HCT116 (cell line): ENCODE measurements around the gene ACADSB. TPM values are rescaled to one million over a fixed set of nuclear protein-coding genes. Genes with fewer than 3 reads are reported as not detected.

Experiments used
- ATAC-seq: fragments of 200-7000 bp; cut with Tn5 transposase; 2 replicates; pipeline ENCODE4 v1.9.1; 2020; ENCODE audit warnings: mild to moderate bottlenecking, moderate library complexity
- BruUV-seq: library from RNA; stranded (reverse); fragments of 400-500 nt; replicated peaks from 2 replicates; lab custom pipeline; 2021; lab: Mats Ljungman, UMichigan
- CTCF ChIA-PET: fragments of 300-600 bp; sonication (Branson Sonifier 250); formaldehyde crosslinking; loops from one replicate; lab custom pipeline; 2021; ENCODE audit warnings: antibody characterized with exemption; lab: Charles Lee
- POLR2A ChIA-PET: fragments of 300-600, 350-600 bp; sonication (Branson Sonifier 250); formaldehyde crosslinking; loops from one replicate; lab custom pipeline; 2021; ENCODE audit warnings: antibody characterized with exemption; lab: Charles Lee
- RAD21 ChIA-PET, 2 experiments: fragments of 300-600 bp; sonication (Branson Sonifier 250); formaldehyde crosslinking; loops; one replicate each; lab custom pipeline; 2023; ENCODE audit warnings: low total read pairs in 2 of 2; ENCODE audit not compliant: uncharacterized antibody in 2 of 2, unreplicated experiment in 2 of 2, low non-redundant PET in 1 of 2; lab: Charles Lee
- DNase-seq: peaks from one replicate; pipeline ENCODE4 v3.0.0-alpha.2; 2010; ENCODE audit warnings: low read depth, low spot score
- H2AFZ ChIP-seq: fragments of 200-600 bp; shearing (Covaris generic), sonication (generic); 2 replicates; pipeline ENCODE4 v1.6.1; 2017; ENCODE audit warnings: low read depth, mixed run types, mixed read lengths, antibody characterized with exemption, low read length; ENCODE audit not compliant: poor library complexity, severe bottlenecking
- H3K27ac ChIP-seq: 2 replicates; pipeline ENCODE4 v1.5.1; 2012; ENCODE audit warnings: low read depth, low read length
- H3K27me3 ChIP-seq: fragments of 200-600 bp; sonication (generic); 2 replicates; pipeline ENCODE4 v1.6.1; 2016; ENCODE audit warnings: mixed run types, low read length, mixed read lengths; ENCODE audit not compliant: insufficient read depth
- H3K36me3 ChIP-seq, 2 experiments: fragments of 200-500 bp in 1 of 2; fragments of 200-600 bp in 1 of 2; sonication (Bioruptor generic) in 1 of 2; sonication (generic) in 1 of 2; 2 replicates each; pipeline versions ENCODE4 v1.5.1 to v1.6.1; 2014 to 2016; ENCODE audit warnings: low read length in 2 of 2, inconsistent platforms in 1 of 2, mixed read lengths in 1 of 2, mixed run types in 1 of 2; ENCODE audit not compliant: insufficient read depth in 2 of 2, control insufficient read depth in 1 of 2
- H3K4me1 ChIP-seq, 2 experiments: fragments of 200-600 bp in 1 of 2; sonication (generic) in 1 of 2; 2 replicates each; pipeline versions ENCODE4 v1.5.1 to v1.6.1; 2012 to 2017; ENCODE audit warnings: low read length in 2 of 2, inconsistent platforms in 1 of 2, mild to moderate bottlenecking in 1 of 2, mixed read lengths in 1 of 2, mixed run types in 1 of 2, moderate library complexity in 1 of 2; ENCODE audit not compliant: insufficient read depth in 2 of 2, control insufficient read depth in 1 of 2
- H3K4me2 ChIP-seq: fragments of 200-600 bp; sonication (generic); 2 replicates; pipeline ENCODE4 v1.6.1; 2017; ENCODE audit warnings: mixed run types, low read length, mixed read lengths
- H3K4me3 ChIP-seq, 2 experiments: fragments of 200-600 bp in 1 of 2; sonication (generic) in 1 of 2; replicated peaks in 1 of 2; 2 replicates each; pipeline ENCODE4 v1.5.1; 2011 to 2016; ENCODE audit warnings: low read length in 2 of 2, control low read depth in 1 of 2, low read depth in 1 of 2, mild to moderate bottlenecking in 1 of 2, mixed read lengths in 1 of 2, mixed run types in 1 of 2
- H3K79me2 ChIP-seq: fragments of 200-600 bp; sonication (generic); 2 replicates; pipeline ENCODE4 v1.6.1; 2017; ENCODE audit warnings: mild to moderate bottlenecking, mixed run types, low read length, moderate library complexity, mixed read lengths; ENCODE audit not compliant: insufficient read depth
- H3K9ac ChIP-seq: fragments of 200-600 bp; sonication (generic); 2 replicates; pipeline ENCODE4 v1.6.1; 2016; ENCODE audit warnings: low read length, mixed read lengths
- H3K9me2 ChIP-seq: fragments of 200-600 bp; sonication (generic), shearing (Covaris generic); 2 replicates; pipeline ENCODE4 v1.6.1; 2017; ENCODE audit warnings: mixed run types, mild to moderate bottlenecking, moderate library complexity; ENCODE audit not compliant: insufficient read depth
- H3K9me3 ChIP-seq, 2 experiments: fragments of 200-500 bp in 1 of 2; fragments of 200-600 bp in 1 of 2; sonication (Bioruptor generic) in 1 of 2; sonication (generic) in 1 of 2; 2 replicates each; pipeline ENCODE4 v1.6.1; 2014 to 2017; ENCODE audit warnings: low read length in 2 of 2, mixed read lengths in 2 of 2, inconsistent platforms in 1 of 2, low read depth in 1 of 2, mild to moderate bottlenecking in 1 of 2, mixed run types in 1 of 2, moderate library complexity in 1 of 2; ENCODE audit not compliant: control insufficient read depth in 1 of 2, insufficient read depth in 1 of 2
- H4K20me1 ChIP-seq: fragments of 200-600 bp; sonication (generic), shearing (Covaris generic); 2 replicates; pipeline ENCODE4 v1.6.1; 2017; ENCODE audit warnings: mixed run types, mild to moderate bottlenecking, moderate library complexity; ENCODE audit not compliant: insufficient read depth
- ELF1 ChIP-seq: IDR thresholded peaks from 2 replicates; pipeline ENCODE4 v1.6.1; 2012; ENCODE audit warnings: low read depth, borderline replicate concordance
- EZH2 ChIP-seq: fragments of 200-600 bp; sonication (generic); IDR thresholded peaks from 2 replicates; pipeline ENCODE4 v1.6.1; 2017; ENCODE audit warnings: antibody characterized with exemption, mixed run types
- JUND ChIP-seq: IDR thresholded peaks from 2 replicates; pipeline ENCODE4 v1.6.1; 2012
- POLR2AphosphoS5 ChIP-seq: IDR thresholded peaks from 2 replicates; pipeline ENCODE4 v1.6.1; 2011; ENCODE audit warnings: mild to moderate bottlenecking, low read depth, low read length, moderate library complexity
- RAD21 ChIP-seq: IDR thresholded peaks from 2 replicates; pipeline ENCODE4 v1.6.1; 2012; ENCODE audit warnings: low read depth, mild to moderate bottlenecking
- SP1 ChIP-seq: IDR thresholded peaks from 2 replicates; pipeline ENCODE4 v1.6.1; 2012; ENCODE audit warnings: low read depth
- SRF ChIP-seq: IDR thresholded peaks from 2 replicates; pipeline ENCODE4 v1.6.1; 2012; ENCODE audit warnings: low read depth
- YY1 ChIP-seq: IDR thresholded peaks from 2 replicates; pipeline ENCODE4 v1.6.1; 2011; ENCODE audit warnings: low read length, low read depth, moderate library complexity, mild to moderate bottlenecking; ENCODE audit not compliant: insufficient replicate concordance; ENCODE audit errors: extremely low read depth
- ZFX ChIP-seq: fragments of 450-650 bp; IDR thresholded peaks from 2 replicates; pipeline ENCODE4 v1.6.1; 2017
- ZNF274 ChIP-seq: fragments of 200-500 bp; sonication (Bioruptor generic); IDR thresholded peaks from 2 replicates; pipeline ENCODE4 v1.6.1; 2014; ENCODE audit warnings: mild to moderate bottlenecking, low read depth, low read length, inconsistent platforms
- intact Hi-C: fragments of 100-400 bp; cut with micrococcal nuclease; formaldehyde crosslinking; loops from 2 replicates; pipeline ENCODE4 v1.10.0; 2022
- total RNA-seq: library from RNA; stranded (reverse); gene quantifications from one replicate; pipeline ENCODE4 v1.2.1, GENCODE V29; 2021; ENCODE audit not compliant: unreplicated experiment
- TF ChIP-seq, protein P1 (sequence below): IDR thresholded peaks from 2 replicates; pipeline ENCODE4 v1.6.1; 2012

Gene ACADSB
- total RNA-seq, 1 experiment from 2014 or later = 33.3 TPM

DNA sequence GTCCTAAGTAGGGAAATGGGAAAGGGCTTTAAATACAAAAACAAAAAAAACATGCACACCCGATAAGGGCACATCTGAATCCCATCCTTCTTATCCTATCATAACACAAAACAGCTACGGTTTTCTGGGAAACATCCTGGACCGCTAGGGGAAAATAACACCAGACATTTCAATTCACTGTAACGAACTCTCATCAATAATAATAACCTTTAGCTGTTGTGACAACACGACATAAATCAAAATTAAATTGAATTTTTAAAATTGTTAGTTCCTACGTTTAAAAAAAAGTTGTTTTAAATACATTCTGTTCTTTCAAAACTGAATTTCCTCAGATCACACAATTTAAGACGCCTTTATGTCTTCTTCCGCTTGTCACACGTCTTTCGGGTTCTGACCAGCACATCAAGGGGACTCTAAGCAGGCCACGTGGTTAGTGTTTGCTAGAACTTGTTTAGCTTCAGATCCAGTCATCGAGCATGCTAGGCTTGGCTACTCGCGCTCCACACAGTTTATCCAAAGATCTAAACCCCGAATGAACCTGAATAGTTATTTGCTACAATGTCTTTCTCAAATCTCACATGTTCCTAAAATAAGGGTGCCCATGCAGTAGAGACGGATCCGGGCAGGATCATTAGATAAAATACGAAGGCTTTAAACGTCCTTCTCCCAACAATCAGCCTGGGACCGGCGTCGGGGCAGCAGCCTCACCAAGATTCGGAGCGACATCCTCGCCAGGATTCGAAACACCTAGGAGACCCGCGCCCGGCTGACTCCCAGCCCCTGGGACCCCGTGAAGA lies 1.1 kb upstream of the ACADSB start:
- no peaks in the 10 kb centered on the region for H3K27me3 ChIP-seq
- TF ChIP-seq POLR2AphosphoS5 = no peak
- TF ChIP-seq SRF = no peak
- TF ChIP-seq, protein P1, sequence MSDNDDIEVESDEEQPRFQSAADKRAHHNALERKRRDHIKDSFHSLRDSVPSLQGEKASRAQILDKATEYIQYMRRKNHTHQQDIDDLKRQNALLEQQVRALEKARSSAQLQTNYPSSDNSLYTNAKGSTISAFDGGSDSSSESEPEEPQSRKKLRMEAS = peak; percentile 94
- 0 out of 2 replicates have a peak, but pooled peaks have one; percentile 10 for TF ChIP-seq SP1
- TF ChIP-seq EZH2 = no peak
- intact Hi-C loops = loop anchor here (1.0 kb wide), 3 partner anchors 27 to 147 kb away; partner anchors contain the start of genes BUB3, C10orf88 and PSTK
- peak overlapping the region; percentile 39 for H2AFZ ChIP-seq
- peak overlapping the region; percentile 82 for H3K4me2 ChIP-seq
- BruUV-seq = TSS peak; percentile 38
- H3K27ac ChIP-seq = peak overlapping the region; percentile 64
- peaks cover 57% of the 10 kb centered on the region for H3K79me2 ChIP-seq
- no peaks in the 10 kb centered on the region for H3K9me3 ChIP-seq
- peak overlapping the region; percentile 76 for H3K9ac ChIP-seq
- POLR2A ChIA-PET = interaction anchor here (0.8 to 1.3 kb wide), 2 partner anchors 9 to 10 kb away, joined by 3 to 4 read pairs; no protein-coding TSS in a partner anchor
- H3K36me3 ChIP-seq = no peaks in the 10 kb centered on the region
- DNase-seq = peak; percentile 43
- RAD21 ChIA-PET = no interaction called here
- H3K9me2 ChIP-seq = no peaks in the 10 kb centered on the region
- peak; percentile 31 for ATAC-seq
- CTCF ChIA-PET = interaction anchor here (0.9 to 1.7 kb wide), 4 partner anchors 14 to 27 kb away, joined by 3 to 4 read pairs (median 4); partner anchors contain the start of gene PSTK
- H3K4me1 ChIP-seq = peaks cover 12 to 14% of the 10 kb centered on the region in 2 experiments; a peak in 3 of 4 replicates
- peak overlapping the region; percentile 86 to 91 for H3K4me3 ChIP-seq
- no peaks in the 10 kb centered on the region for H4K20me1 ChIP-seq

DNA sequence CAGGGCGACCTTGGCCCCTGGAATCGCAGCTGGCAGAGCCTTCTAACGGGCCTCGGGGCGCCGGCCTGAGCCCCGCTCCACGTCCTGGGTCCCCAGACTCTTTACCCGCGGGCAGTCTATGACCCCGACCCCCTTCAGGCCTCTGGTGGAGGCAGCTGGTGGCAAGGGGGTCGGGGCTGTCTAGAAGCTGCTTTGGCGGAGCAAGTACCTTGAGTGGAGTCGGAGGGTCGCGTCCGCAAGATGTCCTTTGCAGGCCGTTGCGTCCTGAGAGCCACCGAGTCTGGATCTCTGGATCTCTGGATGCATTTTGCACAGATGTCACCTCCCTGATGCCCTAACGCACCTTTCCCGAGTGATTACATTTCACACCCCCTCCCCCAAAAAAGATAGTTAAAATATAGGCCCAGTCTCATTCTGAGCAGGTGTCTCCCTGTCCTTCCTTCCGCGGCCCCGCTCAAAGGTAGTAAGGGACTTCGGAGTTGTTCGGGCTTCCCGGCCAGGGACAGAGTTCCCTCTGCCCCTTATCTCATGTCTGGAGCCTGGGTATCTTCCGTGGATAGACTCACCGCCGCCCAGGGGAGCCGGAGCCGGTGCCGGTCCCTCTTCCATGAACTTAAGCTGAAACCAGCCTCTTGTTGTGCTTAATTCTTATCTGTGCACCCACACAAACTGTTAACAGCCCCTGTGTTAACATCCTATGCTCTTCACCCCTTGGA lies 457 bp downstream of the ACADSB start:
- TF ChIP-seq SP1 (no peak), ZFX (peak; percentile 70), RAD21 (no peak), EZH2 (no peak), JUND (peak; percentile 8; the same call in 1 of the 2 replicates), ZNF274 (no peak), POLR2AphosphoS5 (no peak), ELF1 (no peak), YY1 (no peak), SRF (peak; percentile 50; the same call in 1 of the 2 replicates)
- Histone ChIP-seq H3K36me3 (no peaks in the 10 kb centered on the region), H3K4me1 (peaks cover 12 to 14% of the 10 kb centered on the region in 2 experiments; a peak in 3 of 4 replicates), H4K20me1 (no peaks in the 10 kb centered on the region), H3K4me2 (peak overlapping the region; percentile 82), H3K27me3 (no peaks in the 10 kb centered on the region), H3K79me2 (peaks cover 42% of the 10 kb centered on the region), H3K9ac (peak overlapping the region; percentile 76), H3K9me3 (no peaks in the 10 kb centered on the region), H3K9me2 (no peaks in the 10 kb centered on the region), H3K4me3 (peak overlapping the region; percentile 86 to 91), H3K27ac (peak overlapping the region; percentile 36; the same call in 1 of the 2 replicates), H2AFZ (peak overlapping the region; percentile 1)
- ChIA-PET RAD21 (no interaction called here), POLR2A (no interaction called here), CTCF (no interaction called here)
- no peak for DNase-seq
- ATAC-seq = peak; percentile 37
- intact Hi-C loops = no loop called here
- BruUV-seq = no TSS peak
